ENCODE measurements around the gene ASGR2.

DNA sequence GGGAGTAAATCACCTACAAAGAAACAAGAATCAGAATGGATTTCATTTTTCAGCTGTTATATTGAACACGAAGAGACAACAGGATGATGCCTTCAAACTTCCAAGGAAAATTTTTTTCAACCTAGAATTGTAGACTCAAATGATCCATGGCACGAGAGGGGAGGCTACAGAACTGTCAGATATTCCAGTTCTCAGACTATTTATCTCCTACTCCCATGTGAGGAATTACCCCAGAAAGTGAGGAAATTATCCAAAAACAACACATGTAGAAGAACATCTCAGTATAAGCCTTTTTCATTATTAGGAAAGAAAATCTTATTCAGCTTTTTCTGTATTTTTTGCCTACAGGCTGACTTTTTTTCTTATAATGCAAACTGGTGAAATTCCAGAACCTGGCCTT, 5.5 kb upstream of the ASGR2 start:
- TF ChIP-seq MXI1 (IDR thresholded peaks at IDR 0.05; ENCODE audit: low read depth, low read length) (no peak), CTCF (IDR thresholded peaks at IDR 0.05) (no peak), EP300 (IDR thresholded peaks at IDR 0.05; ENCODE audit: borderline replicate concordance in 1 of 2, low read depth in 1 of 2, low read length in 1 of 2) (no peak), CHD2 (IDR thresholded peaks at IDR 0.05; ENCODE audit: low read length, partially characterized antibody) (no peak), RAD21 (IDR thresholded peaks at IDR 0.05; ENCODE audit: low read length) (no peak), YY1 (IDR thresholded peaks at IDR 0.05; ENCODE audit: low read depth) (no peak), TAF1 (IDR thresholded peaks at IDR 0.05; ENCODE audit: borderline replicate concordance, low read depth, low read length) (no peak), SIN3A (IDR thresholded peaks at IDR 0.05; ENCODE audit: borderline replicate concordance, low read depth, low read length) (no peak)
- TF ChIP-seq, protein P1, sequence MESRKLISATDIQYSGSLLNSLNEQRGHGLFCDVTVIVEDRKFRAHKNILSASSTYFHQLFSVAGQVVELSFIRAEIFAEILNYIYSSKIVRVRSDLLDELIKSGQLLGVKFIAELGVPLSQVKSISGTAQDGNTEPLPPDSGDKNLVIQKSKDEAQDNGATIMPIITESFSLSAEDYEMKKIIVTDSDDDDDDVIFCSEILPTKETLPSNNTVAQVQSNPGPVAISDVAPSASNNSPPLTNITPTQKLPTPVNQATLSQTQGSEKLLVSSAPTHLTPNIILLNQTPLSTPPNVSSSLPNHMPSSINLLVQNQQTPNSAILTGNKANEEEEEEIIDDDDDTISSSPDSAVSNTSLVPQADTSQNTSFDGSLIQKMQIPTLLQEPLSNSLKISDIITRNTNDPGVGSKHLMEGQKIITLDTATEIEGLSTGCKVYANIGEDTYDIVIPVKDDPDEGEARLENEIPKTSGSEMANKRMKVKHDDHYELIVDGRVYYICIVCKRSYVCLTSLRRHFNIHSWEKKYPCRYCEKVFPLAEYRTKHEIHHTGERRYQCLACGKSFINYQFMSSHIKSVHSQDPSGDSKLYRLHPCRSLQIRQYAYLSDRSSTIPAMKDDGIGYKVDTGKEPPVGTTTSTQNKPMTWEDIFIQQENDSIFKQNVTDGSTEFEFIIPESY (IDR thresholded peaks at IDR 0.05; ENCODE audit: borderline replicate concordance, low read depth) = no peak

Data from SK-N-SH (cell line).